ENCODE measurements around the gene GHR.
"Not testable (repeated sequence)": the region's sequence is repeated elsewhere in the genome, so short reads cannot be mapped to it uniquely, and the experiment has no call there.

The GHR gene

GRCh38 chr5:42668254-42668653, 245.0 kb downstream of the GHR start:
- Histone ChIP-seq H3K4me3 (ENCODE audit: insufficient read length, low read depth) (no peak overlapping the region), H3K36me3 (ENCODE audit: insufficient read depth, insufficient read length, low read length) (no peaks in the 10 kb centered on the region), H3K9ac (ENCODE audit: insufficient read length, low read depth) (no peak overlapping the region), H3K9me3 (ENCODE audit: insufficient read depth, low read length) (no peaks in the 10 kb centered on the region), H3K27me3 (ENCODE audit: insufficient read depth, insufficient read length) (no peaks in the 10 kb centered on the region), H3K4me1 (ENCODE audit: insufficient read depth, insufficient read length) (no peaks in the 10 kb centered on the region)
- no peak for DNase-seq (ENCODE audit: low read depth, low spot score)
- TF ChIP-seq ZNF274 (IDR thresholded peaks at IDR 0.05; ENCODE audit: low read depth, low read length) (no peak), SUZ12 (IDR thresholded peaks at IDR 0.05; ENCODE audit: extremely low read depth, insufficient read depth, insufficient read length) (no peak), YY1 (IDR thresholded peaks at IDR 0.05; ENCODE audit: insufficient read depth, insufficient read length) (no peak)

DNA sequence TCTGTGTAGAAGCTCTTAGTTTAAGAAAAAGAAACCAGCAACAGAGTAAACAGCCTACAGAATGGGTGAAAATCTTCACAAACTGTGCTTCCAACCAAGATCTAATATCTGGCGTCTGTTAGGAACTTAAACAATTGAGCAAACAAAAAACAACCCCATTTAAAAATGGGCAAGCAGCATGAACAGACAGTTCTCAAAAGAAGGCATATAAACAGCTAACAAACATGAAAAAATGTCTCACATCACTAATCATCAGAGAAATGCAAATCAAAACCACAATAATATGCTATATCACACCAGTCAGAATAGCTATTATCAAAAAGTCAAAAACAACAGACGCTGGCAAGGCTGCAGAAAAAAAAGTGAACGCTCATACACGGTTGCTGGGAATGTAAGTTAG, 249.7 kb downstream of the GHR start:
- no peak for DNase-seq (ENCODE audit: low read depth, low spot score)
- Histone ChIP-seq H3K4me3 (ENCODE audit: insufficient read length, low read depth) (no peak overlapping the region), H3K9me3 (ENCODE audit: insufficient read depth, low read length) (no peaks in the 10 kb centered on the region), H3K27me3 (ENCODE audit: insufficient read depth, insufficient read length) (no peaks in the 10 kb centered on the region), H3K4me1 (ENCODE audit: insufficient read depth, insufficient read length) (no peaks in the 10 kb centered on the region), H3K36me3 (ENCODE audit: insufficient read depth, insufficient read length, low read length) (no peaks in the 10 kb centered on the region), H3K9ac (ENCODE audit: insufficient read length, low read depth) (no peak overlapping the region)
- TF ChIP-seq ZNF274 (IDR thresholded peaks at IDR 0.05; ENCODE audit: low read depth, low read length), result no peak
- TF ChIP-seq YY1 (IDR thresholded peaks at IDR 0.05; ENCODE audit: insufficient read depth, insufficient read length), result no peak
- TF ChIP-seq SUZ12 (IDR thresholded peaks at IDR 0.05; ENCODE audit: extremely low read depth, insufficient read depth, insufficient read length), result no peak

DNA sequence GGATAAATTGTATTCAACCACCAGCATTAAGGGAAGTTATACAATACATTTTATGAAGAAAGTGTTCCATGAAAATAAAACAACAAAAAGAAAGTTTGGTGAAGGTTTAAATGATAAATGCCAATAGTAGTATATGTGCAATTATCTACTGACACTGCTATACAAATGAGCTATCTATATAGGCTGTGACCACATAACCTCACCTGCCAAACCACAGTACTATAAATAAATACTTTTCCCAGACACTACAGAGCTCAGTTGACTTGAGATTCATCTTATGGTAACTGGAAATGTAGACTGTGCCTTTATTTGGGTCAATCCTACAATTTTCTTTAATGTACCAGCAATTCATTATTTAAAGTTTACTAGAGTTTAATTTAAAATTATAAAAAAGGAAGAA, 252.4 kb downstream of the GHR start:
- Histone ChIP-seq H3K9me3 (ENCODE audit: insufficient read depth, low read length) (no peaks in the 10 kb centered on the region), H3K27me3 (ENCODE audit: insufficient read depth, insufficient read length) (no peaks in the 10 kb centered on the region), H3K4me1 (ENCODE audit: insufficient read depth, insufficient read length) (no peaks in the 10 kb centered on the region), H3K4me3 (ENCODE audit: insufficient read length, low read depth) (no peak overlapping the region), H3K36me3 (ENCODE audit: insufficient read depth, insufficient read length, low read length) (no peaks in the 10 kb centered on the region), H3K9ac (ENCODE audit: insufficient read length, low read depth) (no peak overlapping the region)
- DNase-seq (ENCODE audit: low read depth, low spot score), result no peak
- TF ChIP-seq ZNF274 (IDR thresholded peaks at IDR 0.05; ENCODE audit: low read depth, low read length) (no peak), YY1 (IDR thresholded peaks at IDR 0.05; ENCODE audit: insufficient read depth, insufficient read length) (no peak), SUZ12 (IDR thresholded peaks at IDR 0.05; ENCODE audit: extremely low read depth, insufficient read depth, insufficient read length) (no peak)

- H3K9me3 ChIP-seq (ENCODE audit: insufficient read depth, low read length), result no peaks in the 10 kb centered on the region
- no peak overlapping the region for H3K4me3 ChIP-seq (ENCODE audit: insufficient read length, low read depth)
- no peak overlapping the region for H3K9ac ChIP-seq (ENCODE audit: insufficient read length, low read depth)
- H3K27me3 ChIP-seq (ENCODE audit: insufficient read depth, insufficient read length), result no peaks in the 10 kb centered on the region
- DNase-seq (ENCODE audit: low read depth, low spot score), result no peak
- no peak for TF ChIP-seq SUZ12 (IDR thresholded peaks at IDR 0.05; ENCODE audit: extremely low read depth, insufficient read depth, insufficient read length)
- H3K36me3 ChIP-seq (ENCODE audit: insufficient read depth, insufficient read length, low read length), result no peaks in the 10 kb centered on the region
- no peaks in the 10 kb centered on the region for H3K4me1 ChIP-seq (ENCODE audit: insufficient read depth, insufficient read length)
These were observed 253.1 kb downstream of the GHR start for GRCh38 chr5:42676362-42676761.

DNA sequence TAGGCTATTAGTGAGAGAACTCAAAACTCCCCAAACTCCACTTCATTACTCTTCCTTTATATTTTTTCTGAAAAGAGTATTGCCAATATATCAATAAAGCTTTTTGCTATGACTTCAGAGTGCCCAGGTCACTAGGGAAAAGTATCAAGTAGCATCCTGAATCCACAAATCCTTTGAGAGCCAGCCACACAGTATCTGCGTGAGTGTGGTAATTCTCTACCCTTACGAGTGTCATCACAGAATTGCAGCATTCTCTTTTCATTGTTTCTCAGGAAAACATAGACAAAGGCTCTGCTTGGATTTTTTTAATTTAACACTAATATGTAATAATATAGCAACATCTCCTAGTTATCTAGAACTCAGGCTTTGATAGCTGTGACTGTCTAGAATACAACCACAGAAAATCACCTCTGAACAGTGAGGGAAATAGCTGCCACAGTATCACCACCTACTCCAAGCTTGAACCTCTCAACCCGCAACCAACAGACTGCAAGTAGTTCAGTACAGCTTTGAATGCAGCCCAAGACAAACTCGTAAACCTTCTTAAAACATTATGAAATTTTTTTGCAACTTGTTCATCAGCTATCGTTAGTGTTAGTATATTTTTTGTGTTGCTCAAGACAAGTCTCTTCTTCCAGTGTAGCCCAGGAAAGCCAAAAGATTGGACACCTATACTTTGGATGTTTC, 254.1 kb downstream of the GHR start:
- no peaks in the 10 kb centered on the region for H3K36me3 ChIP-seq (ENCODE audit: insufficient read depth, insufficient read length, low read length)
- H3K9me3 ChIP-seq (ENCODE audit: insufficient read depth, low read length), result no peaks in the 10 kb centered on the region
- TF ChIP-seq YY1 (IDR thresholded peaks at IDR 0.05; ENCODE audit: insufficient read depth, insufficient read length) (no peak), ZNF274 (IDR thresholded peaks at IDR 0.05; ENCODE audit: low read depth, low read length) (no peak), SUZ12 (IDR thresholded peaks at IDR 0.05; ENCODE audit: extremely low read depth, insufficient read depth, insufficient read length) (no peak)
- no peak for DNase-seq (ENCODE audit: low read depth, low spot score)
- H3K4me3 ChIP-seq (ENCODE audit: insufficient read length, low read depth), result no peak overlapping the region
- no peaks in the 10 kb centered on the region for H3K27me3 ChIP-seq (ENCODE audit: insufficient read depth, insufficient read length)
- H3K9ac ChIP-seq (ENCODE audit: insufficient read length, low read depth), result no peak overlapping the region
- no peaks in the 10 kb centered on the region for H3K4me1 ChIP-seq (ENCODE audit: insufficient read depth, insufficient read length)

DNA sequence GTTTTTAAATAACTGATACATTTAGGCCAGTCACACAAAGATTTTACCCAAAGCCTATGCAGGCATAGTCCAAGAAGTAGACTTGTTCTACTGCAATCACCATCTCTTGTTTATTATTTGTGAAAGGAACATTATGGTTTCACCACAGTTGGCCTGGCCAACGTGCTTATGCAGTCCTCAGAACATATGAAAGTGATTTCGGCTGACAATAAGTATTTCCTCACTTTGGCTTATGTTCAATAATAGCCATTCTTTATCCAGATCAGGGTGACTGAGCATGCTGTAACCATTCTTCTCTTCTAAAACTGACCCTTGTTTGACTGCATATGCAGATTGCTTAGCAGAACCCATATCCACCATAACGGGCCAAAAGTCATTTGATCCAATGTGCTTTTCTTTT, 256.8 kb downstream of the GHR start:
- DNase-seq (ENCODE audit: low read depth, low spot score), result no peak
- H3K36me3 ChIP-seq (ENCODE audit: insufficient read depth, insufficient read length, low read length), result no peaks in the 10 kb centered on the region
- TF ChIP-seq SUZ12 (IDR thresholded peaks at IDR 0.05; ENCODE audit: extremely low read depth, insufficient read depth, insufficient read length) (no peak), ZNF274 (IDR thresholded peaks at IDR 0.05; ENCODE audit: low read depth, low read length) (no peak), YY1 (IDR thresholded peaks at IDR 0.05; ENCODE audit: insufficient read depth, insufficient read length) (no peak)
- no peak overlapping the region for H3K4me3 ChIP-seq (ENCODE audit: insufficient read length, low read depth)
- H3K9ac ChIP-seq (ENCODE audit: insufficient read length, low read depth), result no peak overlapping the region
- H3K9me3 ChIP-seq (ENCODE audit: insufficient read depth, low read length), result no peaks in the 10 kb centered on the region
- no peaks in the 10 kb centered on the region for H3K4me1 ChIP-seq (ENCODE audit: insufficient read depth, insufficient read length)
- no peaks in the 10 kb centered on the region for H3K27me3 ChIP-seq (ENCODE audit: insufficient read depth, insufficient read length)

GRCh38 chr5:42685078-42685477, 261.8 kb downstream of the GHR start:
- not testable (repeated sequence) for H3K36me3 ChIP-seq (ENCODE audit: insufficient read depth, insufficient read length, low read length); H3K9me3 ChIP-seq (ENCODE audit: insufficient read depth, low read length); H3K27me3 ChIP-seq (ENCODE audit: insufficient read depth, insufficient read length); DNase-seq (ENCODE audit: low read depth, low spot score); H3K9ac ChIP-seq (ENCODE audit: insufficient read length, low read depth); H3K4me3 ChIP-seq (ENCODE audit: insufficient read length, low read depth); H3K4me1 ChIP-seq (ENCODE audit: insufficient read depth, insufficient read length)

DNA sequence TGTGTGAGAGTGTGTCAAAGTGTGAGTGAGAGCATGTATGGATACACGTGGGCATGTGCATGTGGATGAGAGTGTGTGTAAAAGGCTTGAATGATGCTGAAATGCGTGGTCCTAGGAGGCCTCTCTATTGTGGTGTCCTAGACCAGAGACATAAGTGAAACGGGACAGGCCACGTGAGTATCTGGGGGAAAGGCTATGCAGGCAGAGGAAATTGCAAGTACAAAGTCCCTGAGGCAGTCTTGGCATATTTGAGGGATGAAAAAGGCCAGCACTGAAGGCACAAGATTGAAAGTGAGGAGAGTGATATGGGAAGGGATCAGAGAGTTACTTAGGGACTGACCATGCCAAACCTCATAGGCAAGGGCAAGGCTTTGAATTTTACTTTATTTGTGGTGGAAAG, 266.2 kb downstream of the GHR start:
- DNase-seq (ENCODE audit: low read depth, low spot score), result no peak
- no peaks in the 10 kb centered on the region for H3K27me3 ChIP-seq (ENCODE audit: insufficient read depth, insufficient read length)
- H3K36me3 ChIP-seq (ENCODE audit: insufficient read depth, insufficient read length, low read length), result no peaks in the 10 kb centered on the region
- no peak for TF ChIP-seq ZNF274 (IDR thresholded peaks at IDR 0.05; ENCODE audit: low read depth, low read length)
- TF ChIP-seq SUZ12 (IDR thresholded peaks at IDR 0.05; ENCODE audit: extremely low read depth, insufficient read depth, insufficient read length), result no peak
- TF ChIP-seq YY1 (IDR thresholded peaks at IDR 0.05; ENCODE audit: insufficient read depth, insufficient read length), result no peak
- no peaks in the 10 kb centered on the region for H3K4me1 ChIP-seq (ENCODE audit: insufficient read depth, insufficient read length)
- H3K4me3 ChIP-seq (ENCODE audit: insufficient read length, low read depth), result no peak overlapping the region
- no peaks in the 10 kb centered on the region for H3K9me3 ChIP-seq (ENCODE audit: insufficient read depth, low read length)
- H3K9ac ChIP-seq (ENCODE audit: insufficient read length, low read depth), result no peak overlapping the region

Data from NT2/D1 (cell line).